Activated T-cell treated with anti-CD3 and anti-CD28 coated beads, Interleukin-2, amount 50 U/mL, for 48 hours (primary cell): ENCODE data around the gene CPTP.

Experiments
- DNase-seq, 2 experiments: peaks; one replicate each; pipeline ENCODE4 v3.0.0-alpha.2; 2020

The CPTP gene

GRCh38 chr1:1370771-1371300, 46.2 kb downstream of the CPTP start:
- no peak for DNase-seq

- peak in 1 of 2 experiments; percentile 55 for DNase-seq
Measured at GRCh38 chr1:1371364-1371745, 46.8 kb downstream of the CPTP start.

GRCh38 chr1:1371746-1372711, 47.4 kb downstream of the CPTP start:
- peak; percentile 90 to 91 for DNase-seq

- DNase-seq, result no peak
Measured at GRCh38 chr1:1373051-1373814, 48.6 kb downstream of the CPTP start.

- DNase-seq, result no peak
Measured at GRCh38 chr1:1373815-1374588, 49.4 kb downstream of the CPTP start.

- no peak for DNase-seq
Measured at GRCh38 chr1:1374589-1374928, 50.0 kb downstream of the CPTP start.

GRCh38 chr1:1374929-1375662, 50.5 kb downstream of the CPTP start, which contains the start of gene AURKAIP1:
AURKAIP1 (minus strand) TSS chr1:1375207; CDS start chr1:1374756, 451 bp downstream.
- peak; percentile 95 to 97 for DNase-seq

- no peak for DNase-seq
Measured at GRCh38 chr1:1376551-1377226, 52.1 kb downstream of the CPTP start.

- DNase-seq, result no peak
Measured at GRCh38 chr1:1377540-1378205, 53.1 kb downstream of the CPTP start.
